Panc1 (cell line): ENCODE data around the gene CYP11A1. TPM values are rescaled to one million over a fixed set of nuclear protein-coding genes. Genes with fewer than 3 reads are reported as not detected.

Experiments used
- ATAC-seq: fragments of 200-7000 bp; cut with Tn5 transposase; 2 replicates; pipeline ENCODE4 v1.9.1; 2020; ENCODE audit warnings: mild to moderate bottlenecking, moderate library complexity
- BruUV-seq: library from RNA; stranded (reverse); fragments of 400-500 nt; replicated peaks from 2 replicates; lab custom pipeline; 2021; lab: Mats Ljungman, UMichigan
- CTCF ChIA-PET: fragments of 300-600 bp; sonication (Branson Sonifier 250); formaldehyde crosslinking; loops from one replicate; lab custom pipeline; 2022; ENCODE audit warnings: antibody characterized with exemption; lab: Charles Lee
- POLR2A ChIA-PET: fragments of 300-600 bp; sonication (Branson Sonifier 250); formaldehyde crosslinking; loops from one replicate; lab custom pipeline; 2022; ENCODE audit warnings: antibody characterized with exemption; lab: Charles Lee
- DNase-seq: peaks from one replicate; pipeline ENCODE4 v3.0.0-alpha.2; 2010; ENCODE audit warnings: low read depth, low spot score
- H3K27ac ChIP-seq: 2 replicates; pipeline ENCODE4 v1.5.1; 2011; ENCODE audit warnings: mild to moderate bottlenecking, low read length, inconsistent platforms
- H3K27me3 ChIP-seq: fragments of 200-500 bp; sonication (Bioruptor generic); 2 replicates; pipeline ENCODE4 v1.6.0; 2014; ENCODE audit warnings: low read length, inconsistent platforms; ENCODE audit not compliant: control insufficient read depth, insufficient read depth
- H3K36me3 ChIP-seq: fragments of 200-500 bp; sonication (Bioruptor generic); 2 replicates; pipeline ENCODE4 v1.5.1; 2014; ENCODE audit warnings: inconsistent platforms, mild to moderate bottlenecking, low read length, moderate library complexity; ENCODE audit not compliant: control insufficient read depth, insufficient read depth
- H3K4me1 ChIP-seq: 2 replicates; pipeline ENCODE4 v1.5.1; 2011; ENCODE audit warnings: inconsistent platforms, mild to moderate bottlenecking, low read length, moderate library complexity; ENCODE audit not compliant: control insufficient read depth, insufficient read depth
- H3K4me3 ChIP-seq, 2 experiments: 2 replicates each; pipeline ENCODE4 v1.5.1; 2011 to 2012; ENCODE audit warnings: low read depth in 2 of 2, low read length in 2 of 2, mild to moderate bottlenecking in 2 of 2, inconsistent platforms in 1 of 2, moderate library complexity in 1 of 2
- H3K9me3 ChIP-seq: fragments of 200-500 bp; sonication (Bioruptor generic); 2 replicates; pipeline ENCODE4 v1.5.1; 2014; ENCODE audit warnings: low read depth, mild to moderate bottlenecking, inconsistent platforms, low read length, moderate library complexity; ENCODE audit not compliant: control insufficient read depth, insufficient read depth
- CTCF ChIP-seq: fragments of 450-650 bp; IDR thresholded peaks from 2 replicates; pipeline ENCODE4 v1.5.1; 2017; ENCODE audit warnings: mild to moderate bottlenecking
- POLR2AphosphoS5 ChIP-seq: IDR thresholded peaks from 2 replicates; pipeline ENCODE4 v1.6.1; 2012; ENCODE audit warnings: mild to moderate bottlenecking, low read depth, low read length, moderate library complexity
- SIN3A ChIP-seq: IDR thresholded peaks from 2 replicates; pipeline ENCODE4 v1.6.1; 2012; ENCODE audit warnings: low read depth, mild to moderate bottlenecking, low read length, moderate library complexity, borderline replicate concordance; ENCODE audit not compliant: insufficient read depth
- TCF7L2 ChIP-seq: IDR thresholded peaks from 2 replicates; pipeline ENCODE4 v1.6.1; 2011; ENCODE audit warnings: mild to moderate bottlenecking, low read depth, low read length, inconsistent platforms
- in situ Hi-C: cut with HindIII; loops from 2 replicates; pipeline ENCODE4 v1.10.0; 2016; ENCODE audit warnings: low sequenced_read_pairs, low pct_unique_long_range_greater_than_20kb
- intact Hi-C: fragments of 100-400 bp; cut with micrococcal nuclease; formaldehyde crosslinking; loops from one replicate; pipeline ENCODE4 v1.10.0; 2022; ENCODE audit not compliant: unreplicated experiment
- total RNA-seq: library from RNA; stranded (reverse); gene quantifications from one replicate; pipeline ENCODE4 v1.2.1, GENCODE V29; 2021; ENCODE audit not compliant: unreplicated experiment
- TF ChIP-seq, protein P1 (sequence below), 2 experiments: IDR thresholded peaks; 2 replicates each; pipeline ENCODE4 v1.6.1; 2011 to 2012; ENCODE audit warnings: low read depth in 2 of 2, control low read depth in 1 of 2, low read length in 1 of 2, mild to moderate bottlenecking in 1 of 2, moderate library complexity in 1 of 2; ENCODE audit not compliant: insufficient read depth in 1 of 2

Gene CYP11A1
- total RNA-seq, 1 experiment from 2014 or later: 0.57 TPM

DNA sequence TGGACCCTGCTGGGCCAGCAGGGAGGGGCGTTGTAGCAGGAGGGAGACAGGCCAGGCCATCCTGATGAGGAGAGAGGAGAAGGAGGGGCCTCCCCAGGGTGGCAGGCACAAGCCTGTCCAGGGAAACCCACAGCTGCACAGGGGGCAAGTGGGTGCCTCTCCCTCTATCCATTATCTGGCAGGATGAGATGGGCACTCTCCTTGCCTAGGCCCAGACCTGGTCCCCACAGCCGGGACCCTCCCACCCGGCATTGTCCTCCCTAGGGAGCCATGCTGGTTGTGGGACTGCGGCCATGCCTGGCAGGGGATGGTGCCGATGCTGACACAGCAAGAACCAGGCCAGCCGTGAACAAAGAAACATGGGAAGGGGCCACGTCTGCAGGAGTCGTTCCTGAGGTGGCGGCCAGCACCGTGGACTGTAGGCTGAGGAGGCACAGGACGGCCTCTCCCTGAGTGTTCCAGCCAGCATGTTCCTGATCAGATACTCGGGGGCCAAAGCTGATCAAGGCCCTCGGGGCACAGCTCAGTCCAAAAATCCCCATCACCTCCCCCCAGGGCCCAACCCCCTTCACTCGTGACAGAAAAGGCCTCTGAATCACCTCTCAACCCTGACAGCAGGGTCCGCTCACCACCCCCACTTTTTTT, 19.2 kb upstream of the CYP11A1 start:
- ChIA-PET CTCF (interaction anchor here (0.6 kb wide), 1 partner anchor 560 kb away, joined by 3 read pairs; no protein-coding TSS in a partner anchor), POLR2A (no interaction called here)
- Histone ChIP-seq H3K9me3 (no peaks in the 10 kb centered on the region), H3K27me3 (no peaks in the 10 kb centered on the region), H3K36me3 (no peaks in the 10 kb centered on the region), H3K4me3 (no peak overlapping the region), H3K27ac (no peak overlapping the region), H3K4me1 (peaks cover 47% of the 10 kb centered on the region)
- BruUV-seq: no TSS peak
- intact Hi-C loops (no loop called here), in situ Hi-C loops (no loop called here)
- ATAC-seq (no peak), DNase-seq (no peak)
- TF ChIP-seq POLR2AphosphoS5 (no peak), TCF7L2 (no peak), CTCF (no peak), SIN3A (no peak)
- TF ChIP-seq, protein P1, sequence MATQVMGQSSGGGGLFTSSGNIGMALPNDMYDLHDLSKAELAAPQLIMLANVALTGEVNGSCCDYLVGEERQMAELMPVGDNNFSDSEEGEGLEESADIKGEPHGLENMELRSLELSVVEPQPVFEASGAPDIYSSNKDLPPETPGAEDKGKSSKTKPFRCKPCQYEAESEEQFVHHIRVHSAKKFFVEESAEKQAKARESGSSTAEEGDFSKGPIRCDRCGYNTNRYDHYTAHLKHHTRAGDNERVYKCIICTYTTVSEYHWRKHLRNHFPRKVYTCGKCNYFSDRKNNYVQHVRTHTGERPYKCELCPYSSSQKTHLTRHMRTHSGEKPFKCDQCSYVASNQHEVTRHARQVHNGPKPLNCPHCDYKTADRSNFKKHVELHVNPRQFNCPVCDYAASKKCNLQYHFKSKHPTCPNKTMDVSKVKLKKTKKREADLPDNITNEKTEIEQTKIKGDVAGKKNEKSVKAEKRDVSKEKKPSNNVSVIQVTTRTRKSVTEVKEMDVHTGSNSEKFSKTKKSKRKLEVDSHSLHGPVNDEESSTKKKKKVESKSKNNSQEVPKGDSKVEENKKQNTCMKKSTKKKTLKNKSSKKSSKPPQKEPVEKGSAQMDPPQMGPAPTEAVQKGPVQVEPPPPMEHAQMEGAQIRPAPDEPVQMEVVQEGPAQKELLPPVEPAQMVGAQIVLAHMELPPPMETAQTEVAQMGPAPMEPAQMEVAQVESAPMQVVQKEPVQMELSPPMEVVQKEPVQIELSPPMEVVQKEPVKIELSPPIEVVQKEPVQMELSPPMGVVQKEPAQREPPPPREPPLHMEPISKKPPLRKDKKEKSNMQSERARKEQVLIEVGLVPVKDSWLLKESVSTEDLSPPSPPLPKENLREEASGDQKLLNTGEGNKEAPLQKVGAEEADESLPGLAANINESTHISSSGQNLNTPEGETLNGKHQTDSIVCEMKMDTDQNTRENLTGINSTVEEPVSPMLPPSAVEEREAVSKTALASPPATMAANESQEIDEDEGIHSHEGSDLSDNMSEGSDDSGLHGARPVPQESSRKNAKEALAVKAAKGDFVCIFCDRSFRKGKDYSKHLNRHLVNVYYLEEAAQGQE (IDR thresholded peaks at IDR 0.05; ENCODE audit: insufficient read depth in 1 of 2, low read depth in 2 of 2, low read length in 1 of 2): no peak

GRCh38 chr15:74385733-74386132, 18.3 kb upstream of the CYP11A1 start:
- ChIA-PET POLR2A (interaction anchor here (0.6 kb wide), 2 partner anchors 21 to 51 kb away, joined by 4 to 9 read pairs; no protein-coding TSS in a partner anchor), CTCF (interaction anchor here (0.6 to 1.3 kb wide), 4 partner anchors 11 to 253 kb away, joined by 3 to 6 read pairs (median 4); no protein-coding TSS in a partner anchor)
- no TSS peak for BruUV-seq

More at GRCh38 chr15:74385733-74386132, 18.3 kb upstream of the CYP11A1 start:
- H3K27ac ChIP-seq: no peak overlapping the region
- no peak overlapping the region for H3K4me3 ChIP-seq
- in situ Hi-C loops: no loop called here
- H3K4me1 ChIP-seq: peaks cover 47% of the 10 kb centered on the region
- TF ChIP-seq, protein P1 (IDR thresholded peaks at IDR 0.05; ENCODE audit: insufficient read depth in 1 of 2, low read depth in 2 of 2, low read length in 1 of 2): no peak
- TF ChIP-seq TCF7L2 (no peak), POLR2AphosphoS5 (no peak), SIN3A (no peak), CTCF (no peak)
- no peaks in the 10 kb centered on the region for H3K27me3 ChIP-seq
- H3K9me3 ChIP-seq: no peaks in the 10 kb centered on the region
- H3K36me3 ChIP-seq: no peaks in the 10 kb centered on the region
- DNase-seq (no peak), ATAC-seq (no peak)
- intact Hi-C loops: no loop called here
